GM12878 (cell line): ENCODE measurements around the gene PLCB4. TPM values are rescaled to one million over a fixed set of nuclear protein-coding genes. Genes with fewer than 3 reads are reported as not detected.

ENCODE experiments used
- ATAC-seq: fragments of 200-7000 bp; cut with Tn5 transposase; 3 replicates; pipeline ENCODE4 v1.9.1; 2020; ENCODE audit warnings: mild to moderate bottlenecking, moderate library complexity
- BruUV-seq: library from RNA; stranded (reverse); fragments of 400-500 nt; replicated peaks from 2 replicates; lab custom pipeline; 2021; lab: Mats Ljungman, UMichigan
- CTCF ChIA-PET: fragments of 300-600 bp; sonication (Branson Sonifier 250); formaldehyde crosslinking; extraction: SDS; loops from one replicate; lab custom pipeline; 2021; ENCODE audit warnings: inconsistent platforms; lab: Yijun Ruan, JAX
- POLR2A ChIA-PET: fragments of 350-600 bp; formaldehyde crosslinking; extraction: SDS; loops from one replicate; lab custom pipeline; 2021; ENCODE audit warnings: inconsistent platforms; lab: Charles Lee
- RAD21 ChIA-PET: fragments of 300-600 bp; sonication (Branson Sonifier 250); formaldehyde crosslinking; loops from one replicate; lab custom pipeline; 2023; ENCODE audit warnings: antibody characterized with exemption; ENCODE audit not compliant: unreplicated experiment; lab: Charles Lee
- SMC1A ChIA-PET: fragments of 300-600 bp; sonication (Branson Sonifier 250); formaldehyde crosslinking; loops from one replicate; lab custom pipeline; 2023; ENCODE audit not compliant: unreplicated experiment, uncharacterized antibody; lab: Charles Lee
- DNase-seq: peaks from one replicate; pipeline ENCODE4 v3.0.0-alpha.2; 2011; ENCODE audit warnings: low read depth, low spot score
- FAIRE-seq: peaks from 3 replicates; lab custom pipeline; 2011; peaks lifted over from hg19 to GRCh38; lab: Jason Lieb, UNC
- H2AFZ ChIP-seq: 2 replicates; pipeline ENCODE4 v1.6.0; 2011; ENCODE audit warnings: low read depth, low read length, control low read depth; ENCODE audit not compliant: control insufficient read depth
- H3K27ac ChIP-seq: 2 replicates; pipeline ENCODE4 v1.5.1; 2011; ENCODE audit warnings: control low read depth; ENCODE audit not compliant: control insufficient read depth, insufficient read depth
- H3K27me3 ChIP-seq, 2 experiments: replicated peaks in 1 of 2; 2 replicates each; pipeline versions ENCODE4 v1.6.0 to v1.6.1; 2011; ENCODE audit warnings: low read length in 1 of 2; ENCODE audit not compliant: control insufficient read depth in 2 of 2, insufficient read depth in 2 of 2
- H3K36me3 ChIP-seq, 2 experiments: 2 replicates each; pipeline ENCODE4 v1.5.1; 2011; ENCODE audit warnings: low read length in 1 of 2; ENCODE audit not compliant: control insufficient read depth in 2 of 2, insufficient read depth in 2 of 2
- H3K4me1 ChIP-seq: 2 replicates; pipeline ENCODE4 v1.6.1; 2011; ENCODE audit warnings: mild to moderate bottlenecking, low read length, moderate library complexity, mixed read lengths; ENCODE audit not compliant: control insufficient read depth, insufficient read depth
- H3K4me2 ChIP-seq: 2 replicates; pipeline ENCODE4 v1.6.0; 2011; ENCODE audit warnings: control low read depth; ENCODE audit not compliant: control insufficient read depth, insufficient read depth
- H3K4me3 ChIP-seq: fragments of 200-600 bp; sonication (generic); 2 replicates; pipeline ENCODE4 v1.5.1; 2016
- H3K79me2 ChIP-seq: 2 replicates; pipeline ENCODE4 v1.6.0; 2011; ENCODE audit warnings: low read length; ENCODE audit not compliant: control insufficient read depth, insufficient read depth
- H3K9ac ChIP-seq: 2 replicates; pipeline ENCODE4 v1.8.0; 2011; ENCODE audit warnings: low read length, control low read depth, mixed read lengths; ENCODE audit not compliant: control insufficient read depth, insufficient read depth
- H3K9me3 ChIP-seq: replicated peaks from 3 replicates; pipeline ENCODE4 v1.5.1; 2011; ENCODE audit warnings: mild to moderate bottlenecking, low read length; ENCODE audit not compliant: control insufficient read depth, insufficient read depth
- H4K20me1 ChIP-seq: 2 replicates; pipeline ENCODE4 v1.6.0; 2011; ENCODE audit not compliant: control insufficient read depth, insufficient read depth
- ATF3 ChIP-seq: IDR thresholded peaks from 2 replicates; pipeline ENCODE4 v1.6.1; 2011; ENCODE audit warnings: low read depth, mild to moderate bottlenecking, low read length, moderate library complexity, borderline replicate concordance; ENCODE audit errors: extremely low read depth
- EED ChIP-seq: sonication (generic); IDR thresholded peaks from 2 replicates; pipeline ENCODE4 v1.6.1; 2016; ENCODE audit warnings: antibody characterized with exemption, low read depth
- IRF3 ChIP-seq: fragments of 450-650 bp; IDR thresholded peaks from 2 replicates; pipeline ENCODE4 v1.6.1; 2014; ENCODE audit warnings: mild to moderate bottlenecking
- KLF5 ChIP-seq: fragments of 450-650 bp; IDR thresholded peaks from 2 replicates; pipeline ENCODE4 v1.6.1; 2014; ENCODE audit warnings: mild to moderate bottlenecking; ENCODE audit not compliant: partially characterized antibody
- MYB ChIP-seq: fragments of 150-350 bp; IDR thresholded peaks from 2 replicates; pipeline ENCODE4 v1.6.1; 2014; ENCODE audit warnings: mild to moderate bottlenecking, low read depth, low read length, borderline replicate concordance
- NR2C1 ChIP-seq: fragments of 450-650 bp; IDR thresholded peaks from 2 replicates; pipeline ENCODE4 v1.6.1; 2017; ENCODE audit warnings: antibody characterized with exemption, mild to moderate bottlenecking, moderate library complexity
- PKNOX1 ChIP-seq: fragments of 450-650 bp; IDR thresholded peaks from 2 replicates; pipeline ENCODE4 v1.6.1; 2016; ENCODE audit warnings: mild to moderate bottlenecking
- POLR2AphosphoS5 ChIP-seq: IDR thresholded peaks from 2 replicates; pipeline ENCODE4 v1.6.1; 2011; ENCODE audit warnings: mild to moderate bottlenecking, low read length, inconsistent platforms
- RUNX3 ChIP-seq: IDR thresholded peaks from 2 replicates; pipeline ENCODE4 v1.6.1; 2012; ENCODE audit warnings: low read length, inconsistent platforms
- TCF3 ChIP-seq: IDR thresholded peaks from 2 replicates; pipeline ENCODE4 v1.6.1; 2012; ENCODE audit warnings: low read depth, mild to moderate bottlenecking, low read length, borderline replicate concordance; ENCODE audit not compliant: insufficient read depth
- USF2 ChIP-seq: IDR thresholded peaks from 2 replicates; pipeline ENCODE4 v1.6.1; 2011; ENCODE audit warnings: low read depth, low read length, improper control_type of control experiment, borderline replicate concordance
- WGBS: methylation state at CpG from one replicate; pipeline ENCODE4 v1.1.6; 2016; ENCODE audit warnings: low lambda C conversion rate; ENCODE audit not compliant: insufficient replicate concordance, insufficient coverage; ENCODE audit errors: missing lambda C conversion rate; 5-methylcytosine and 5-hydroxymethylcytosine counted together
- in situ Hi-C: fragments of 300-500 bp; cut with MboI; formaldehyde crosslinking; loops from 9 replicates; pipeline ENCODE4 v1.14.3; 2018; ENCODE audit warnings: mixed read lengths
- intact Hi-C: fragments of 100-400 bp; cut with micrococcal nuclease; formaldehyde crosslinking; loops from one replicate; pipeline ENCODE4 v1.14.2; 2022; ENCODE audit not compliant: unreplicated experiment
- polyA plus RNA-seq, 11 experiments: library from polyadenylated mRNA; depleted of rRNA in 4 of 11; unstranded in 6 of 11; stranded (reverse) in 5 of 11; fragments of >200 nt; fragmentation: Nextera tagmentation in 4 of 11; fragmentation: Illumina TruSeq in 1 of 11; extraction: Ambion mirVana in 4 of 11; extraction: Trizol in 1 of 11; gene quantifications; 1 replicate in 1 of 11; 2 replicates in 10 of 11; pipeline versions ENCODE4 v1.2.1 to v1.2.3, GENCODE V29; 2011 to 2016; ENCODE audit warnings: inconsistent platforms in 2 of 11, missing spikeins in 2 of 11, low read depth in 1 of 11
- total RNA-seq, 4 experiments: library from RNA; depleted of rRNA in 3 of 4; stranded (reverse); fragments of >200 nt in 3 of 4; fragmentation: Illumina TruSeq in 1 of 4; extraction: Trizol in 1 of 4; gene quantifications; 2 replicates each; pipeline versions ENCODE4 v1.2.1 to v1.2.3, GENCODE V29; 2013 to 2021

The PLCB4 gene
- total and polyA plus RNA-seq, 10 of the 15 experiments (the other 5 are each of a cell fraction or from before 2014, with no cell fraction given): not detected

GRCh38 chr20:9374480-9374879 lies 305.6 kb downstream of the PLCB4 start:
- CTCF ChIA-PET: no interaction called here

More at GRCh38 chr20:9374480-9374879, 305.6 kb downstream of the PLCB4 start:
- no peak overlapping the region for H2AFZ ChIP-seq
- no TSS peak for BruUV-seq
- TF ChIP-seq RUNX3 (no peak), USF2 (no peak), TCF3 (no peak), MYB (no peak), EED (no peak), KLF5 (no peak), NR2C1 (no peak), POLR2AphosphoS5 (no peak), ATF3 (no peak), IRF3 (no peak), PKNOX1 (no peak)
- TF ChIP-seq, all 136 proteins: peak for 0
- H3K4me1 ChIP-seq: no peaks in the 10 kb centered on the region
- no peak for FAIRE-seq
- 0% methylated on average over 1 of the region's 1 CpG for WGBS
- H4K20me1 ChIP-seq: no peaks in the 10 kb centered on the region
- in situ Hi-C loops (no loop called here), intact Hi-C loops (no loop called here)
- H3K9me3 ChIP-seq: no peaks in the 10 kb centered on the region
- ChIA-PET SMC1A (no interaction called here), RAD21 (no interaction called here), POLR2A (no interaction called here)
- no peak overlapping the region for H3K4me2 ChIP-seq
- no peak overlapping the region for H3K27ac ChIP-seq
- no peaks in the 10 kb centered on the region for H3K79me2 ChIP-seq
- H3K9ac ChIP-seq: no peak overlapping the region
- no peaks in the 10 kb centered on the region for H3K36me3 ChIP-seq
- peaks cover 1 to 3% of the 10 kb centered on the region in 2 experiments; a peak in 2 of 4 replicates for H3K27me3 ChIP-seq
- no peak for DNase-seq
- no peak for ATAC-seq
- no peak overlapping the region for H3K4me3 ChIP-seq
